ENCODE measurements around the gene PPP3CA.

DNA sequence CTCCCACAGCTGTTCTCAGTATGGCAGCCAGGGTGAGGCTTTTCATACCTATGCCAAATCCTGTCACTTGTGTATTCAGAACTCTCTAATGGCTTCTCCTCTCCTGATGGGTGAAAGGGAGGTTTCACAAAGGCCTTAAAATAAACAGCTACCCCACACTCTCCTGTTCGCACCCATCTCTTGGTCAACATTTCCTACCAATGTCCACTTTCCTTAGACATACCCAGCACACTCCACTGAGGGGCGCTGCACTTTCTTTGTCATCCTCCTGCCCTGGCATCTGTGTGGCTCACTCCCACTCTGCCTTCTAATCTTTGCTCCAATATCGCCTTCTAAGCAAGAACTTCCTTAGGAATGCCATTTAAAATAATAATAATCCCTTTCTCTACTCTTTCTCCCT is 313.3 kb downstream of the PPP3CA start:
- TF ChIP-seq FOXK2 (IDR thresholded peaks at IDR 0.05) (no peak), SUZ12 (IDR thresholded peaks at IDR 0.05) (no peak), FOXA1 (IDR thresholded peaks at IDR 0.05) (no peak), FOXM1 (IDR thresholded peaks at IDR 0.05; ENCODE audit: borderline replicate concordance) (no peak), SP1 (IDR thresholded peaks at IDR 0.05) (no peak), ARNT (IDR thresholded peaks at IDR 0.05) (no peak), BHLHE40 (IDR thresholded peaks at IDR 0.05; ENCODE audit: borderline replicate concordance) (no peak), ELF4 (IDR thresholded peaks at IDR 0.05) (no peak)
- TF ChIP-seq, protein P1, sequence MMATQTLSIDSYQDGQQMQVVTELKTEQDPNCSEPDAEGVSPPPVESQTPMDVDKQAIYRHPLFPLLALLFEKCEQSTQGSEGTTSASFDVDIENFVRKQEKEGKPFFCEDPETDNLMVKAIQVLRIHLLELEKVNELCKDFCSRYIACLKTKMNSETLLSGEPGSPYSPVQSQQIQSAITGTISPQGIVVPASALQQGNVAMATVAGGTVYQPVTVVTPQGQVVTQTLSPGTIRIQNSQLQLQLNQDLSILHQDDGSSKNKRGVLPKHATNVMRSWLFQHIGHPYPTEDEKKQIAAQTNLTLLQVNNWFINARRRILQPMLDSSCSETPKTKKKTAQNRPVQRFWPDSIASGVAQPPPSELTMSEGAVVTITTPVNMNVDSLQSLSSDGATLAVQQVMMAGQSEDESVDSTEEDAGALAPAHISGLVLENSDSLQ (IDR thresholded peaks at IDR 0.05): no peak

Measured in HEK293T (cell line).